DMS114 treated with DMSO at 0.1 percent for 48 hours (cell line): ENCODE measurements around the gene RENBP.

Source experiments
- DNase-seq: peaks from one replicate; lab custom pipeline; 2025; ENCODE audit not compliant: unreplicated experiment; lab: John Stamatoyannopoulos, UW

Gene RENBP

DNA sequence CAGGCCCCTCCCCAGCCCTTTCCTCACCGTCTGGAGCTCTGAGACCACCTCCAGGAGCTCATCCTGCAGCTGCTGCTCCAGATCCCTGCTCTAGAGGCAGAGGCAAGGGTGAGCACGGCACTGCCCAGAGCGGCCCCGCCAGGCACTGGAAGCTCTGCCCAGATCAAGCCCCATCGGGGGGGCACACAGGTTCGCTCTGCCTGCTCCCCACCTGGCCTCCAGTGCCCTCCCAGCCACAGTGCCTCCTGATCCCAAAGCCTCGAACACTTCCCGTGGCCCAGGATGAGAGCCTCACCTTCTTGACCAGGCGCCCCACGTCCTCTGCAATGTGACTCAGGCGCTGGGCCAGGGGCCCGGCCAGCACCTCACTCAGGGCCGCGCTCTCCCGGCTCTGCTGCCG lies 23.4 kb downstream of the RENBP start:
- DNase-seq: no peak

GRCh38 chrX:153920546-153920945 lies 23.9 kb downstream of the RENBP start:
- no peak for DNase-seq

GRCh38 chrX:153919281-153919680 lies 25.2 kb downstream of the RENBP start:
- DNase-seq: no peak

DNA sequence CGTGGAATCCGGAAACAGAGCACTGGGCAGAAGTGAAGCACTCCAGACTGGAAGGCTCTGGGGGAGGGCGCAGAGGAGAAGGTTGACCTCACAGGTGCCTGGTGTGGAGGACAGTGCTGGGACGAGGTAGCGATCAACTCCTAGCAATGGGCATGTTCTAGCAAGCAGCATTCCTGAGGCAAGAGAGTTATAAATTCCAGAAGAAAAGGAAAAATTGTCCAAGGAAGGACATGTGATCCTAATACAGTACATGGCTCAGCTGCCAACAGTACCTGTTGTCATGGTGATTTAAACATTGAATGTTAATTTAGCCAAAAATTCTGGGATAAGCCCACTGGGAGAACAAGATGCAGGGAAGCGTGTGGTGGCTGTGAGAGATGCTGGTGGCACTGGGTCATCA lies 26.6 kb downstream of the RENBP start:
- no peak for DNase-seq

DNA sequence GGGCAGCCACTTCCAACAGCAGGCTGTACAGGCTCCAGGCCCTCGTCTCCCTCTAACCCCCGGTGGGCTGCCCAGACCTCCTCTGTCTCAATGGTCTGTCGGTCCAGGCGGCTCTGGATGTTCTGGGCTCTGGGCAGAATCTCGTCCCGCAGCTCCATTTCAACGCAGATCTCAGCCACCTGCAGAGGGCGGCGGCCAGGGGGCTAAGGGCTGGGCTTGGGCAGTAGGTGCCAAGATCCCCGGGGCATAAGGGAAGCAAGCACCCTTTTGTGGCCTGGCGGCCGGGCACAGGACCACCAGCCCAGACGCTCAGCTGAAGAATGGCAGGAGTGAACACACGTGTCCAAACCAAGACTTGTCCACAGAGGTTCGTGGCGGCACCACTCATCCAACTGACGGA lies 30.7 kb downstream of the RENBP start:
- DNase-seq: no peak

- no peak for DNase-seq
Measured at GRCh38 chrX:153913211-153913610, 31.2 kb downstream of the RENBP start.

DNA sequence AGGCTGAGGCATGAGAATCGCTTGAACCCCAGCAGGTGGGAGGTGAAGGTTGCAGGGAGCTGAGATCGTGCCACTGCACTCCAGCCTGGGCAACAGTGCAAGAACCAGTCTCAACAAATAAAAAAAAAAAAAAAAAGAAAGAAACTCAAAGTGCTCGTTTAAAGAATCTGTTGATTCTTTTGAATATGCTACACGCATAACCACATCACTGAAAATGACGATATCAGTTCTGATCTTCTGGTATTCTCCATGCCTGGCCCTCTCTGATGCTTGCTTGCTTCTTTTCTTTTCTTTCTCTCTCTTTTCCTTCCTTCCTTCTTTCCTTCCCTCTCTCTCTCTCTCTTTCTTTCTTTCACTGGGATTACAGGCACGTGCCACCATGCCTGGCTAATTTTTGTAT lies 32.6 kb downstream of the RENBP start:
- DNase-seq: no peak

- DNase-seq: no peak
Measured at GRCh38 chrX:153910446-153910845, 34.0 kb downstream of the RENBP start.

DNA sequence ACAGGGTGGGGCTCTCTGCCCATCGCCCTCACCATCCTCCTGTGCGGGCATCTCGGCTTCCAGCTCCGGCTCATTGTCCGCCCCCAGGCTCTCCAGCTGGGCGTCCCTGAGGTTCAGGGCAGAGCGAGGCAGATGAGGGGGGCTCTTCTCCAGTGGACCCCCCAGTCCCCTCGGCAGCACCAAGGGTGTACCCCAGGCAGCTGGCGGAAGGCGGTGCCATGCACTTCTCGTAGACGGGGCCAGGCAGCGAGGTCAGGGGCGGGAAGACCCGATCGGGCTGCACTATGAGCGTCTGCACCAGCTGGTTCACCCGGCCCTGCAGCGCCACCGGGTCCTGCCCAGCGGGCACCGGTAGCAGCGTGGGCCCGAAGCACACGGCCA lies 34.5 kb downstream of the RENBP start:
- no peak for DNase-seq

DNA sequence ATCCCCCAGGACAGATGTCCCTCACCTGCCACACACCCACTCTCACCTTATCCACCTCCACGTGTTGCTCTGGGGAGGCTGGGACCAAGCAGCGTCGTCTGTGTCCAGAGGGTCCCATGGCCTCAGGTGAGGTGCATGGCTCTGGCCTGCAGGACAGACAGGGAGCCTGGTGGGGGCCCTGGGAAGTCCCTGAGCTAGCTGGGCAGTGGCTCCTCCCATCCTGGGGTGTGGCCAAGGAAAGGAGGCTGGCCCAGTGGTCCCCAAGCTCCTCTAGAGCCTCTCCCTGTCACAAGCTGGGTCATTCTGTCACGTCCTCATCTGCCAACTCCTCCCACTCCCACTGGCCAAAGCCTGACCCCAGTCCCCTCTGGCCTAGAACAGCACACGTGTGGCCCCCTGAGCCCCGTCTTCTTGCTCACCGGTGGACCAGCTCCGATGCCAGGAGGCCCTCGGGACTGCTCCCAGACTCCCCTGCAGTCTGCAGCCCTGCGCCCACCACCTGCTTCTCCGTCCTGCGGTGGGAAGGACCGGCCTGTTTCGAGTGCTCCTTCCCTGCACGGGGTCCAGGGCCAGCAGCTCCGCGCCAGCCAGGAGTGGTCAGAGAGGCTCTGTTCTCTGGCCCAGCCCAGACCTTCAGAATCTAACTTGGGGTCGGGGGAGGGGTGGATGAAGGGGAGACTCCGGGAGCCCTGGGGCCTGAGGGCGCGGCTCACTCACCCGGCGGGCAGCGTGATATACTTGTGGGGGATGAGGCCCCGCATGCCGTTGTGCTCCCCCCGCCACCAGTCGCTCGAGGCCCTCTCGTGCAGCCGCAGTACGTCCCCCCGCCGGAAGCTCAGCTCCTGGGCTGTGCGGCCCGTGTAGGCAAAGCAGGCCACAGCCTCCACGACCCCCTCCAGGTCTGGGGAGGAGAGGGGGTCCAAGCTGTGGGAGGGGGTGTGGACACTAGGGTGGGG lies 35.1 kb downstream of the RENBP start:
- DNase-seq: no peak

- no peak for DNase-seq
Measured at GRCh38 chrX:153908219-153908860, 36.1 kb downstream of the RENBP start.

DNA sequence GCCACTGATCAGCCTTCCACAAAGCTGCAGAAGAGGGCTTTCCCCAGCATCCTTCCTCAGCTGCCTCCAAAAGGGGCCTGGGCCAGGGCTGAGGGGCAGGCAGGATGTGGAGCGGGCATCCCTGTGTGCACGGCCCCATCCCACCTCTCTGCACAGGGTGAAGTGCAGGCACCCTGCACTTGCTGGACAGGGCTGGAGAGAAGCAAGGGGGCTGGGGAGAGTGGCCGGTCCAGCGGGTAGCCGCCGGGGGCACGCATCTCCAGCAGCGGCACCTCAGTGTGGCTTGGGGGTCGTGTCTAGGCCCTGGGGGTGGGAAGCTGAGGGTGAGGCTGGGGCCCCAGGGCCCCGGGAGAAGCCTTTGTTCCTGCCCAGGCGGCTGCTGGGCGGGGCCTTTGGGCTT lies 37.0 kb downstream of the RENBP start:
- DNase-seq: no peak

DNA sequence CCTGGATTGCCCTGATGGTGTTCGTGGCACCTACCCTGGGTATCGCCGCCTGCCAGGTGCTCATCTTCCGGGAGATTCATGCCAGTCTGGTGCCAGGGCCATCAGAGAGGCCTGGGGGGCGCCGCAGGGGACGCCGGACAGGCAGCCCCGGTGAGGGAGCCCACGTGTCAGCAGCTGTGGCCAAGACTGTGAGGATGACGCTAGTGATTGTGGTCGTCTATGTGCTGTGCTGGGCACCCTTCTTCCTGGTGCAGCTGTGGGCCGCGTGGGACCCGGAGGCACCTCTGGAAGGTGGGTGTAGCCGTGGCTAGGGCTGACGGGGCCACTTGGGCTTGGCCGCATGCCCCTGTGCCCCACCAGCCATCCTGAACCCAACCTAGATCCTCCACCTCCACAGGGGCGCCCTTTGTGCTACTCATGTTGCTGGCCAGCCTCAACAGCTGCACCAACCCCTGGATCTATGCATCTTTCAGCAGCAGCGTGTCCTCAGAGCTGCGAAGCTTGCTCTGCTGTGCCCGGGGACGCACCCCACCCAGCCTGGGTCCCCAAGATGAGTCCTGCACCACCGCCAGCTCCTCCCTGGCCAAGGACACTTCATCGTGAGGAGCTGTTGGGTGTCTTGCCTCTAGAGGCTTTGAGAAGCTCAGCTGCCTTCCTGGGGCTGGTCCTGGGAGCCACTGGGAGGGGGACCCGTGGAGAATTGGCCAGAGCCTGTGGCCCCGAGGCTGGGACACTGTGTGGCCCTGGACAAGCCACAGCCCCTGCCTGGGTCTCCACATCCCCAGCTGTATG lies 38.1 kb downstream of the RENBP start:
- no peak for DNase-seq

- no peak for DNase-seq
Measured at GRCh38 chrX:153905481-153906095, 38.9 kb downstream of the RENBP start.

DNA sequence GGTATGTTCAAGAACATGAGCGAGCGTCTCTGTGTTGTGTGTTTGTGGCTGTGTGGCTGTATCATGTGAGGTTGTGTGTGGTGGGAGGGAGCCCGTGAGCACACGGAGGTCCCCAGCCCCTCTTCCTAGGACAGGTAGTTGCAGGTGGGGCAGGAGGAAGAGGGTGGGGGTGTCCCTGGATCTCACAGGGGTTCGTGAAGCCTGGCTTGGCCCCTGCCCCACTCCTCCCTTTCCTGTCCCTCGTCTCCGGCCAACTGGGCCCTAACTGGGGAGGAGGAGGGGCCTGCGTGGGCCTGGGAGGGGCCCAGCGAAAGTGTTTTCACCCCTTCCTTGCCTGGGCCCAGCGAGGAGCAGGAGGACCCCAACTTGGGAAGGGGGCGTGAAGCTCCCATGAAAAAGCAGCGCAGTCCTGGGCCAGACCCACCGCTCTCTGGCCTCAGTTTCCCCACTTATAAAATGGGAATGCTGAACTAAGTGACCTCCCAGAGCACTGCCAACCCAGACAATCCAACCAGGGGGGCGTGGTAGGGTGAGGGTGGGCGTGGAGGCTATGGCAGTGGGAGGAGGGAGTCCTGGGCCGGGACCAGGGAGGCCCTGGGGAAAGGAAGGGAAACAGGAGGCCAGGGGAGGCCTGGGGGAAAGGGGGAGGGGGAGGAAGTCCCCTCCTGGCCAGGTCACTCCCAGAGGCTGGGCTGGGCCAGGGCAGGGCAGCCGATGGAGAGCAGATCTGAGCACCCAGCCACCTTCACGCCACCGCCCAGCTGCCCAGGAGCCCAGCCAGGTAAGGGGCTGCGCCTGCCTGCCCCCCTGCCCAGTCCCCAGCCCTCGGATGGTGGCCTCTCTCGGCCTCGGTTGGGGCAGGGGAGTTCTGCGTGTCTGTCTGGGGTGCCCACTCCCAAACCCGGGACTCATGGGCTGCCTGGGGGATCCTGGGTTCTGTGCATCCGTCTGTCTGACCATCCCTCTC lies 40.2 kb downstream of the RENBP start, which contains the start of gene AVPR2:
TSS of gene AVPR2 (plus strand) at position 683 of the 967 bp plus-strand sequence. CDS start 473 bp downstream, outside the sequence.
- no peak for DNase-seq

- no peak for DNase-seq
Measured at GRCh38 chrX:153903238-153903980, 41.0 kb downstream of the RENBP start.

GRCh38 chrX:153902385-153902784 lies 42.1 kb downstream of the RENBP start:
- DNase-seq: no peak

DNA sequence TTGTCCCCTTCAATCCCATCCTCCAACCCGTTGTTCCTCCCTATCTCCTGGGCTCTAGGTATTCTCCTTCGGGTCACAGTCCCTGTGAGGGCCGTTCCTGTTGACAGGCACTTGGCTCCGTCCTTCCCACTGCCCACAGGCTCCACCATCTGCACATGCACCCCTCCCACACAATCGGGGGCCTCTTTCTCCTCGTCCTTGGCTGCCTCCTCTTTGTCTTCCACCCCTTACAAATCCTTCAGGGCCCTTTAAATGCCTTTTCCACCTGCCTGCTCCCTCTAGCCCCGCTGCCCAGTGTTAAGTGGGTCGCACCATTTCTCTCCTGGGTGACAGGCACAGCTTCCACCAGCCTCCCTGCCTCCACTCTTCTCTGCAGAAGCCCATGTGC lies 42.7 kb downstream of the RENBP start:
- no peak for DNase-seq
